Measurements from ENCODE around the gene ZNHIT2.

The ZNHIT2 gene

GRCh38 chr11:65134952-65135632 is 17.6 kb upstream of the ZNHIT2 start:
- ChIA-PET POLR2A (ENCODE audit: low non-redundant PET) (interaction anchor here (0.7 to 2.2 kb wide), 7 partner anchors 13 to 216 kb away, joined by 3 to 11 read pairs (median 5); partner anchors contain the start of genes CAPN1, FAU and MRPL49), CTCF (interaction anchor here (0.7 to 1.7 kb wide), 2 partner anchors 15 to 45 kb away, joined by 3 to 5 read pairs; no protein-coding TSS in a partner anchor)
- H3K27ac ChIP-seq = peak overlapping the region; percentile 96
- peak; percentile 99 for DNase-seq (ENCODE audit: low spot score)
- no peak for TF ChIP-seq CTCF (conservative IDR thresholded peaks at IDR 0.05; ENCODE audit: low read depth)

GRCh38 chr11:65134240-65134951 is 16.9 kb upstream of the ZNHIT2 start, which contains the start of gene SYVN1:
TSS of gene SYVN1 (minus strand) at chr11:65134519. CDS start at chr11:65133601, 918 bp downstream.
- POLR2A ChIA-PET (ENCODE audit: low non-redundant PET) = interaction anchor here (0.6 to 2.2 kb wide), 7 partner anchors 12 to 216 kb away, joined by 3 to 9 read pairs (median 3); partner anchors contain the start of genes FAU and MRPL49
- TF ChIP-seq CTCF (conservative IDR thresholded peaks at IDR 0.05; ENCODE audit: low read depth) = no peak
- H3K27ac ChIP-seq = peak within 1 kb of the TSS; percentile 96
- peak; percentile 93 for DNase-seq (ENCODE audit: low spot score)
- CTCF ChIA-PET = interaction anchor here (0.7 to 1.7 kb wide), 3 partner anchors 10 to 46 kb away, joined by 3 to 5 read pairs (median 3); no protein-coding TSS in a partner anchor

GRCh38 chr11:65133724-65134123 is 16.2 kb upstream of the ZNHIT2 start:
- TF ChIP-seq CTCF (conservative IDR thresholded peaks at IDR 0.05; ENCODE audit: low read depth) = no peak
- DNase-seq (ENCODE audit: low spot score) = no peak
- POLR2A ChIA-PET (ENCODE audit: low non-redundant PET) = interaction anchor here (0.5 to 0.6 kb wide), 3 partner anchors 11 to 214 kb away, joined by 3 to 8 read pairs (median 3); no protein-coding TSS in a partner anchor
- CTCF ChIA-PET = interaction anchor here (0.7 to 1.7 kb wide), 3 partner anchors 10 to 112 kb away, joined by 3 to 5 read pairs (median 3); no protein-coding TSS in a partner anchor
- H3K27ac ChIP-seq = peak overlapping the region; percentile 96

- peak overlapping the region; percentile 96 for H3K27ac ChIP-seq
- no peak for TF ChIP-seq CTCF (conservative IDR thresholded peaks at IDR 0.05; ENCODE audit: low read depth)
- ChIA-PET CTCF (interaction anchor here (0.5 to 1.7 kb wide), 4 partner anchors 9 to 112 kb away, joined by 3 to 5 read pairs (median 3); partner anchors contain the start of gene NAALADL1), POLR2A (ENCODE audit: low non-redundant PET) (interaction anchor here (0.5 kb wide), 2 partner anchors 10 to 214 kb away, joined by 3 to 8 read pairs; no protein-coding TSS in a partner anchor)
- peak; percentile 78 for DNase-seq (ENCODE audit: low spot score)
Observed at GRCh38 chr11:65132988-65133700, 15.6 kb upstream of the ZNHIT2 start.

GRCh38 chr11:65132238-65132987 is 14.9 kb upstream of the ZNHIT2 start:
- TF ChIP-seq CTCF (conservative IDR thresholded peaks at IDR 0.05; ENCODE audit: low read depth) = no peak
- ChIA-PET CTCF (interaction anchor here (0.5 kb wide), 1 partner anchor 74 kb away, joined by 3 read pairs; the partner anchor contains the start of gene NAALADL1), POLR2A (ENCODE audit: low non-redundant PET) (interaction anchor here (2.7 kb wide), 1 partner anchor 11 kb away, joined by 9 read pairs; the partner anchor contains the start of genes FAU and MRPL49)
- no peak for DNase-seq (ENCODE audit: low spot score)
- peak overlapping the region; percentile 96 for H3K27ac ChIP-seq

Data from RWPE1 (cell line).